Lower lobe of right lung (tissue), 2 donors: ENCODE measurements around the gene LRRC41. TPM values are rescaled to one million over a fixed set of nuclear protein-coding genes. Genes with fewer than 3 reads are reported as not detected.
"Not testable (repeated sequence)": the region's sequence is repeated elsewhere in the genome, so short reads cannot be mapped to it uniquely, and the experiment has no call there.

Experiments
- ATAC-seq, 2 donors: fragments of 200-7000 bp; cut with Tn5 transposase; one replicate each; pipeline ENCODE4 v1.9.1; 2020 to 2022; ENCODE audit warnings: mild to moderate bottlenecking in 2 of 2, moderate library complexity in 2 of 2
- DNase-seq: peaks from one replicate; pipeline ENCODE4 v3.0.0-alpha.2; 2020
- H3K27ac ChIP-seq: fragments of 200-600 bp; one replicate; pipeline ENCODE4 v1.8.0; 2022
- H3K27me3 ChIP-seq: fragments of 200-600 bp; one replicate; pipeline ENCODE4 v1.8.0; 2022; ENCODE audit warnings: low read depth
- H3K36me3 ChIP-seq: fragments of 200-600 bp; one replicate; pipeline ENCODE4 v1.8.0; 2022; ENCODE audit warnings: mild to moderate bottlenecking
- H3K4me1 ChIP-seq: fragments of 200-600 bp; one replicate; pipeline ENCODE4 v1.8.0; 2022
- H3K4me3 ChIP-seq: fragments of 200-600 bp; one replicate; pipeline ENCODE4 v1.8.0; 2022; ENCODE audit warnings: mild to moderate bottlenecking
- H3K9me3 ChIP-seq: fragments of 200-600 bp; one replicate; pipeline ENCODE4 v1.8.0; 2022
- CTCF ChIP-seq: fragments of 200-600 bp; IDR thresholded peaks from one replicate; pipeline ENCODE4 v1.8.0; 2022; ENCODE audit warnings: antibody characterized with exemption, mild to moderate bottlenecking
- intact Hi-C: fragments of 100-400 bp; cut with DNase I; formaldehyde crosslinking; loops from one replicate; pipeline ENCODE4 v1.11.0; 2022
- total RNA-seq: library from RNA; stranded (reverse); fragmentation: NEBNext Ultra II Directional; extraction: Animal tissue kit (Norgen Biotek cat#: 25700); gene quantifications from one replicate; pipeline ENCODE4 v1.2.1, GENCODE V29; 2021
- donor health status: DM: no; HTN: yes; CAD: no; lungs with severe emphysema.

The LRRC41 gene
- total RNA-seq, 1 donor from 2014 or later: 47.6 TPM

GRCh38 chr1:46248122-46248920 is 55.1 kb downstream of the LRRC41 start:
- Histone ChIP-seq H3K4me3 (peak overlapping the region; percentile 70), H3K4me1 (peaks cover 11% of the 10 kb centered on the region), H3K36me3 (no peaks in the 10 kb centered on the region), H3K27me3 (no peaks in the 10 kb centered on the region), H3K9me3 (no peaks in the 10 kb centered on the region), H3K27ac (no peak overlapping the region)
- ATAC-seq (no peak), DNase-seq (peak; percentile 52)
- intact Hi-C loops: no loop called here
- TF ChIP-seq CTCF: no peak

- Histone ChIP-seq H3K36me3 (no peaks in the 10 kb centered on the region), H3K4me1 (peaks cover 11% of the 10 kb centered on the region), H3K27me3 (no peaks in the 10 kb centered on the region), H3K27ac (peak within 1 kb of the TSS; percentile 72), H3K9me3 (no peaks in the 10 kb centered on the region), H3K4me3 (peak within 1 kb of the TSS; percentile 70)
- intact Hi-C loops: no loop called here
- TF ChIP-seq CTCF: no peak
- peak; percentile 98 for DNase-seq
- peak; percentile 97 to 98 for ATAC-seq
Observed at GRCh38 chr1:46247436-46248121, 55.8 kb downstream of the LRRC41 start, which contains the start of gene RAD54L. Gene RAD54L (plus strand): TSS chr1:46247763. CDS start chr1:46248406, 643 bp downstream.

- Histone ChIP-seq H3K4me3 (peak overlapping the region; percentile 60), H3K4me1 (peaks cover 11% of the 10 kb centered on the region), H3K27me3 (no peaks in the 10 kb centered on the region), H3K9me3 (no peaks in the 10 kb centered on the region), H3K36me3 (no peaks in the 10 kb centered on the region), H3K27ac (peak overlapping the region; percentile 72)
- TF ChIP-seq CTCF: no peak
- DNase-seq: peak; percentile 76
- ATAC-seq: peak; percentile 69 to 95
- intact Hi-C loops: no loop called here
Observed at GRCh38 chr1:46246548-46247435, 56.6 kb downstream of the LRRC41 start.

GRCh38 chr1:46246136-46246535 is 57.3 kb downstream of the LRRC41 start:
- H3K36me3 ChIP-seq, DNase-seq, H3K9me3 ChIP-seq, H3K4me3 ChIP-seq, ATAC-seq, H3K27ac ChIP-seq, intact Hi-C loops, H3K27me3 ChIP-seq: not testable (repeated sequence)
- H3K4me1 ChIP-seq: peaks cover 11% of the 10 kb centered on the region

DNA sequence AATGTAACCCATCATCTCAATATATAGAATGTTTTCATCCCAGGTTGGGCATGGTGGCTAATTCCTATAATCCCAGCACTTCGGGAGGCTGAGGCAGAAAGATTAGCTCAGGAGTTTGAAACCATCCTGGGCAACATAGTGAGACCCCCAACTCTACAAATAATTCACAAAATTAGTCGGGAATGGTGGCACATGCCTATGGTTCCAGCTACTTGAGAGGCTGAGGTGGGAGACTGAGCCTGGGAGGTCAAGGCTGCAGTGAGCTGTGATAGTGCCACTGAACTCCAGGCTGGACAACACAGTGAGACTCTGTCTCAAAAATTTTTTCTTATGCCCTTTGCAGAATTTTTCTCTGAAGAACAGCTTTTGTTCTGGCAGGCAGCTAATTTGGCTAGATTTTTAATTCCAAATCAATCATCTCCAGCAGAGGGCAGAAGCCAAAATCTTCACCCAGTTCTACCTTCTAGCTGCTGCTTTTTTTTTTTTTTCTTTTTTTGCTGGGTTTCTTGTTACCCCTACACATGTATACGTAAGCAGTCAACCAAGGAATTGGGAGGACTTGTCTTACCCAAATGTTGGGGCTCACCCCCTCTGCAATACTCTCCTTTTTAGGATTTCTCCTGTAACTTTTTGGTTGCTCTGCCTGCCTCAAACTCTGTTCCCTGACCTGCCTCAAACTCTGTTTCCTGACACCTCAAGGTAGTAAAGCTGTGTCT is 58.6 kb downstream of the LRRC41 start:
- H3K27me3 ChIP-seq: no peaks in the 10 kb centered on the region
- no peak for ATAC-seq
- peak; percentile 30 for TF ChIP-seq CTCF
- H3K9me3 ChIP-seq: no peaks in the 10 kb centered on the region
- H3K4me1 ChIP-seq: peaks cover 11% of the 10 kb centered on the region
- H3K27ac ChIP-seq: no peak overlapping the region
- H3K4me3 ChIP-seq: no peak overlapping the region
- H3K36me3 ChIP-seq: no peaks in the 10 kb centered on the region
- no peak for DNase-seq
- intact Hi-C loops: no loop called here

- ATAC-seq, H3K27ac ChIP-seq, H3K9me3 ChIP-seq, H3K4me3 ChIP-seq, DNase-seq, H3K27me3 ChIP-seq, intact Hi-C loops, H3K36me3 ChIP-seq: not testable (repeated sequence)
- peaks cover 11% of the 10 kb centered on the region for H3K4me1 ChIP-seq
Observed at GRCh38 chr1:46243831-46244230, 59.6 kb downstream of the LRRC41 start.
